Endodermal cell (in vitro differentiated cells): ENCODE data around the gene C15orf39. TPM values are rescaled to one million over a fixed set of nuclear protein-coding genes. Genes with fewer than 3 reads are reported as not detected.
A peak's percentile ranks its signal among the peaks of the same experiment; 100 is the strongest.

Experiments used
- DNase-seq: peaks from one replicate; pipeline ENCODE4 v3.0.0-alpha.2; 2017
- H3K27ac ChIP-seq: 2 replicates; pipeline ENCODE4 v1.5.1; 2013; ENCODE audit warnings: mild to moderate bottlenecking, low read depth, low read length, moderate library complexity
- H3K27me3 ChIP-seq: 2 replicates; pipeline ENCODE4 v1.6.1; 2013; ENCODE audit warnings: mild to moderate bottlenecking, low read length, moderate library complexity; ENCODE audit not compliant: insufficient read depth, control insufficient read depth, poor library complexity, severe bottlenecking
- H3K36me3 ChIP-seq: 2 replicates; pipeline ENCODE4 v1.7.0; 2013; ENCODE audit warnings: mild to moderate bottlenecking, low read length, moderate library complexity; ENCODE audit not compliant: control insufficient read depth, insufficient read depth
- H3K4me1 ChIP-seq: one replicate; pipeline ENCODE4 v1.7.0; 2013; ENCODE audit warnings: low read length; ENCODE audit not compliant: control insufficient read depth, insufficient read depth
- H3K4me3 ChIP-seq: 2 replicates; pipeline ENCODE4 v1.5.1; 2013; ENCODE audit warnings: mild to moderate bottlenecking, low read length, moderate library complexity
- H3K9ac ChIP-seq: 2 replicates; pipeline ENCODE4 v1.6.1; 2013; ENCODE audit warnings: mild to moderate bottlenecking, low read length, moderate library complexity; ENCODE audit not compliant: poor library complexity, severe bottlenecking; ENCODE audit errors: extremely low read depth
- H3K9me3 ChIP-seq: 2 replicates; pipeline ENCODE4 v1.6.1; 2013; ENCODE audit warnings: mild to moderate bottlenecking, low read length, moderate library complexity; ENCODE audit not compliant: control insufficient read depth
- H3K27ac Mint-ChIP-seq: 2 replicates; pipeline ENCODE4 v1.8.0; 2020; ENCODE audit warnings: mixed read lengths
- H3K27me3 Mint-ChIP-seq: 2 replicates; pipeline ENCODE4 v1.8.0; 2021; ENCODE audit warnings: mild to moderate bottlenecking, mixed read lengths; ENCODE audit not compliant: insufficient read depth
- H3K36me3 Mint-ChIP-seq: 2 replicates; pipeline ENCODE4 v1.8.0; 2020; ENCODE audit warnings: low read depth, mixed read lengths
- H3K4me1 Mint-ChIP-seq: 2 replicates; pipeline ENCODE4 v1.8.0; 2020; ENCODE audit warnings: mixed read lengths
- H3K4me3 Mint-ChIP-seq: 2 replicates; pipeline ENCODE4 v1.8.0; 2020; ENCODE audit warnings: mild to moderate bottlenecking, moderate library complexity, mixed read lengths
- H3K9me3 Mint-ChIP-seq: 2 replicates; pipeline ENCODE4 v1.8.0; 2020; ENCODE audit warnings: mild to moderate bottlenecking, mixed read lengths
- CTCF ChIP-seq: fragments of 200-600 bp; sonication (generic); conservative IDR thresholded peaks from 2 replicates; pipeline ENCODE4 v1.5.0; 2021; ENCODE audit warnings: antibody characterized with exemption, mild to moderate bottlenecking
- WGBS, 2 experiments: methylation state at CpG; one replicate each; pipeline versions ENCODE4 v1.1.5 to v1.1.7; 2013; ENCODE audit warnings: missing lambda C conversion rate in 2 of 2, mixed read lengths in 1 of 2; ENCODE audit not compliant: insufficient coverage in 1 of 2, insufficient read length in 1 of 2; 5-methylcytosine and 5-hydroxymethylcytosine counted together
- total RNA-seq, 2 donors: library from RNA; stranded (reverse); fragmentation: NEBNext Ultra II Directional in 1 of 2; extraction: Animal tissue kit (Norgen Biotek cat#: 25700) in 1 of 2; gene quantifications; 2 replicates in 1 of 2; 3 replicates in 1 of 2; pipeline ENCODE4 v1.2.1, GENCODE V29; 2021

C15orf39 gene
- total RNA-seq, 2 donors from 2014 or later: 19.0 to 22.2 TPM

GRCh38 chr15:75177360-75178071, 24.2 kb upstream of the C15orf39 start:
- Histone ChIP-seq H3K36me3 (no peaks in the 10 kb centered on the region), H3K27me3 (peaks cover 12% of the 10 kb centered on the region), H3K27ac (no peak overlapping the region), H3K4me3 (no peak overlapping the region), H3K9ac (no peak overlapping the region), H3K9me3 (no peaks in the 10 kb centered on the region), H3K4me1 (peaks cover 5% of the 10 kb centered on the region)
- Mint-ChIP-seq H3K4me3 (peak overlapping the region; percentile 47), H3K36me3 (no peaks in the 10 kb centered on the region), H3K27ac (no peak overlapping the region), H3K27me3 (peaks cover 18% of the 10 kb centered on the region), H3K9me3 (no peaks in the 10 kb centered on the region), H3K4me1 (peaks cover 37% of the 10 kb centered on the region)
- WGBS, 2 experiments: 80 to 100% methylated on average over 1 to 6 of the region's 6 CpGs
- peak; percentile 59 for DNase-seq
- TF ChIP-seq CTCF: peak; percentile 23

- H3K27ac ChIP-seq: no peak overlapping the region
Observed at GRCh38 chr15:75178171-75178937, 23.3 kb upstream of the C15orf39 start.

More at GRCh38 chr15:75178171-75178937, 23.3 kb upstream of the C15orf39 start:
- Mint-ChIP-seq H3K4me1 (peaks cover 38% of the 10 kb centered on the region), H3K9me3 (no peaks in the 10 kb centered on the region), H3K27me3 (peaks cover 18% of the 10 kb centered on the region), H3K36me3 (no peaks in the 10 kb centered on the region), H3K4me3 (peak overlapping the region; percentile 47), H3K27ac (no peak overlapping the region)
- peaks cover 5% of the 10 kb centered on the region for H3K4me1 ChIP-seq
- peaks cover 12% of the 10 kb centered on the region for H3K27me3 ChIP-seq
- WGBS, 2 experiments: 29% methylated on average over 30 to 45 of the region's 53 CpGs
- H3K9me3 ChIP-seq: no peaks in the 10 kb centered on the region
- H3K9ac ChIP-seq: no peak overlapping the region
- no peak for TF ChIP-seq CTCF
- DNase-seq: peak; percentile 79
- no peak overlapping the region for H3K4me3 ChIP-seq
- no peaks in the 10 kb centered on the region for H3K36me3 ChIP-seq
